ENCODE measurements around the gene AGR3. TPM values are rescaled to one million over a fixed set of nuclear protein-coding genes. Genes with fewer than 3 reads are reported as not detected.
A peak's percentile ranks its signal among the peaks of the same experiment; 100 is the strongest.

AGR3 gene
- total and polyA plus RNA-seq, 8 donors, result 14.2 to 74.0 (median 24.2) TPM; not detected in 3

- H3K36me3 ChIP-seq, result no peaks in the 10 kb centered on the region
- peak overlapping the region in 2 of 5 donors; percentile 28 to 77 for H3K27ac ChIP-seq
- no peak overlapping the region for H3K4me3 ChIP-seq
- TF ChIP-seq POLR2A (IDR thresholded peaks at IDR 0.05) (no peak), EP300 (IDR thresholded peaks at IDR 0.05) (no peak), POLR2AphosphoS5 (IDR thresholded peaks at IDR 0.05) (peak in 1 of 3 donors; percentile 17), CTCF (IDR thresholded peaks at IDR 0.05) (no peak)
- intact Hi-C loops (cut with DNase I; ENCODE audit: low total_unique reads), result no loop called here
- WGBS, 5 donors, result 28 to 56% (median 40%) methylated on average over 5 of the region's 5 CpGs
- H3K4me1 ChIP-seq, result peaks cover 0 to 11% (median 7%) of the 10 kb centered on the region in 4 donors
- no peaks in the 10 kb centered on the region for H3K27me3 ChIP-seq
- no peak for DNase-seq
- no peaks in the 10 kb centered on the region for H3K9me3 ChIP-seq
Measured at GRCh38 chr7:16810573-16810972, 71.2 kb downstream of the AGR3 start.

- Histone ChIP-seq H3K36me3 (no peaks in the 10 kb centered on the region), H3K27me3 (no peaks in the 10 kb centered on the region), H3K27ac (peak overlapping the region in 2 of 5 donors; percentile 28 to 77), H3K9me3 (no peaks in the 10 kb centered on the region), H3K4me3 (no peak overlapping the region), H3K4me1 (peaks cover 0 to 11% (median 7%) of the 10 kb centered on the region in 4 donors)
- DNase-seq, result no peak
- peak in 1 of 3 donors; percentile 48 for TF ChIP-seq POLR2AphosphoS5 (IDR thresholded peaks at IDR 0.05)
- TF ChIP-seq EP300 (IDR thresholded peaks at IDR 0.05), result no peak
- intact Hi-C loops (cut with DNase I; ENCODE audit: low total_unique reads), result no loop called here
- 26 to 42% (median 34%) methylated on average over 2 of the region's 2 CpGs for WGBS, 5 donors
Measured at GRCh38 chr7:16810112-16810511, 71.7 kb downstream of the AGR3 start.

Small RNA genes lying within 50 kb of the gene (small RNA-seq; reads per million reads assigned to genes)
- gene AC098592.2, result 0 reads per million in 4 donors

Other genes with a start within 250 kb of the AGR3 start
- gene ANKMY2, start 236.2 kb downstream of the AGR3 start, total RNA-seq, result 10 to 100 TPM in 4 of 5 donors, 1 to 10 TPM in 1; 2.6 to 39.8 (median 33.3) TPM
- 10 to 100 TPM; 11.5 to 27.2 (median 13.7) TPM for gene ANKMY2, start 236.2 kb downstream of the AGR3 start, polyA plus RNA-seq
- 100 to 1,000 TPM in 1 of 5 donors, 10 to 100 TPM in 4; 25.5 to 110 (median 84.2) TPM for gene BZW2, start 235.8 kb downstream of the AGR3 start, total RNA-seq
- 10 to 100 TPM; 53.0 to 76.7 (median 57.8) TPM for gene BZW2, start 235.8 kb downstream of the AGR3 start, polyA plus RNA-seq
- 10 to 100 TPM in 4 of 5 donors, 1 to 10 TPM in 1; 3.6 to 74.5 (median 50.0) TPM for gene TSPAN13, start 128.2 kb downstream of the AGR3 start, total RNA-seq
- 10 to 100 TPM; 27.5 to 41.5 (median 29.4) TPM for gene TSPAN13, start 128.2 kb downstream of the AGR3 start, polyA plus RNA-seq
- gene AGR2, start 77.0 kb downstream of the AGR3 start, total RNA-seq, result 1,000 to 10,000 TPM in 1 of 5 donors, 100 to 1,000 TPM in 3, 10 to 100 TPM in 1; 32.1 to 2,927 (median 145) TPM
- 100 to 1,000 TPM; 122 to 625 (median 228) TPM for gene AGR2, start 77.0 kb downstream of the AGR3 start, polyA plus RNA-seq

Data from stomach (tissue), 9 donors.